Neural progenitor cell (in vitro differentiated cells): ENCODE data around the gene GPR107. TPM values are rescaled to one million over a fixed set of nuclear protein-coding genes. Genes with fewer than 3 reads are reported as not detected.

Source experiments
- DNase-seq: peaks from one replicate; pipeline ENCODE4 v3.0.0-alpha.2; 2016; ENCODE audit warnings: low spot score
- H2AFZ ChIP-seq: fragments of 200-600 bp; sonication (generic); replicated peaks from 2 replicates; pipeline ENCODE4 v1.6.1; 2016; ENCODE audit warnings: antibody characterized with exemption
- H3F3A ChIP-seq: fragments of 200-600 bp; sonication (generic); 2 replicates; pipeline ENCODE4 v1.6.1; 2016; ENCODE audit warnings: antibody characterized with exemption, low read depth
- H3K27ac ChIP-seq: fragments of 200-600 bp; sonication (generic); 2 replicates; pipeline ENCODE4 v1.5.1; 2016; ENCODE audit warnings: mild to moderate bottlenecking
- H3K27me3 ChIP-seq: fragments of 200-600 bp; sonication (generic); 2 replicates; pipeline ENCODE4 v1.6.1; 2016; ENCODE audit warnings: mild to moderate bottlenecking, moderate library complexity
- H3K36me3 ChIP-seq: fragments of 200-600 bp; sonication (generic); 2 replicates; pipeline ENCODE4 v1.5.1; 2016
- H3K4me1 ChIP-seq: fragments of 200-600 bp; sonication (generic); 2 replicates; pipeline ENCODE4 v1.6.1; 2016; ENCODE audit warnings: mixed run types
- H3K4me2 ChIP-seq: fragments of 200-600 bp; sonication (generic); 2 replicates; pipeline ENCODE4 v1.6.1; 2016
- H3K4me3 ChIP-seq: fragments of 200-600 bp; sonication (generic); 2 replicates; pipeline ENCODE4 v1.5.1; 2016
- H3K79me2 ChIP-seq: fragments of 200-600 bp; sonication (generic); 2 replicates; pipeline ENCODE4 v1.6.1; 2016; ENCODE audit warnings: low read depth
- H3K9ac ChIP-seq: fragments of 200-600 bp; sonication (generic); 2 replicates; pipeline ENCODE4 v1.6.1; 2016
- H3K9me3 ChIP-seq: fragments of 200-600 bp; sonication (generic); 2 replicates; pipeline ENCODE4 v1.5.1; 2016; ENCODE audit warnings: low read depth
- H4K20me1 ChIP-seq: fragments of 200-600 bp; sonication (generic); 2 replicates; pipeline ENCODE4 v1.6.1; 2016; ENCODE audit warnings: low read depth
- H3K27ac Mint-ChIP-seq: 3 replicates; pipeline ENCODE4 v1.8.0; 2021; ENCODE audit warnings: mixed read lengths
- H3K27me3 Mint-ChIP-seq: 2 replicates; pipeline ENCODE4 v1.8.0; 2022; ENCODE audit warnings: low read depth, mild to moderate bottlenecking, inconsistent platforms, moderate library complexity, mixed read lengths; ENCODE audit not compliant: insufficient read depth
- H3K36me3 Mint-ChIP-seq: 3 replicates; pipeline ENCODE4 v1.8.0; 2021; ENCODE audit warnings: mixed read lengths
- H3K4me1 Mint-ChIP-seq: 3 replicates; pipeline ENCODE4 v1.8.0; 2021; ENCODE audit warnings: mixed read lengths
- H3K4me3 Mint-ChIP-seq: 3 replicates; pipeline ENCODE4 v1.8.0; 2021; ENCODE audit warnings: mild to moderate bottlenecking, moderate library complexity, mixed read lengths
- H3K9me3 Mint-ChIP-seq: 3 replicates; pipeline ENCODE4 v1.8.0; 2020; ENCODE audit warnings: mixed read lengths
- EZH2 ChIP-seq: fragments of 200-600 bp; sonication (generic); IDR thresholded peaks from 2 replicates; pipeline ENCODE4 v1.6.1; 2017; ENCODE audit warnings: antibody characterized with exemption, mild to moderate bottlenecking, moderate library complexity
- EZH2phosphoT487 ChIP-seq: fragments of 200-600 bp; sonication (generic); IDR thresholded peaks from 2 replicates; pipeline ENCODE4 v1.6.1; 2017; ENCODE audit warnings: antibody characterized with exemption
- small RNA-seq: library from RNA; depleted of rRNA; stranded (forward); fragments of <200 nt; gene quantifications from one replicate; pipeline ENCODE3, GENCODE V24; 2015
- total RNA-seq: library from RNA; depleted of rRNA; stranded (reverse); fragments of >200 nt; gene quantifications from 2 replicates; pipeline ENCODE4 v1.2.3, GENCODE V29; 2015; ENCODE audit warnings: low replicate concordance
- TF ChIP-seq, protein P1 (sequence below): fragments of 200-600 bp; sonication (generic); IDR thresholded peaks from 2 replicates; pipeline ENCODE4 v1.5.1; 2017; ENCODE audit warnings: antibody characterized with exemption, mild to moderate bottlenecking

The GPR107 gene
- total RNA-seq, 1 donor from 2014 or later, result 33.8 TPM

- Histone ChIP-seq H3K27ac (no peak overlapping the region), H3K9ac (no peak overlapping the region), H3K36me3 (no peaks in the 10 kb centered on the region), H3K27me3 (no peaks in the 10 kb centered on the region), H3F3A (peaks cover 22% of the 10 kb centered on the region), H4K20me1 (peaks cover 46% of the 10 kb centered on the region), H3K79me2 (peaks cover 53% of the 10 kb centered on the region), H3K4me3 (no peak overlapping the region), H3K4me2 (peak overlapping the region; percentile 67), H3K4me1 (peaks cover 40% of the 10 kb centered on the region), H2AFZ (no peak overlapping the region), H3K9me3 (no peaks in the 10 kb centered on the region)
- Mint-ChIP-seq H3K36me3 (no peaks in the 10 kb centered on the region), H3K4me3 (peak overlapping the region; percentile 78), H3K27ac (peak overlapping the region; percentile 97), H3K4me1 (peaks cover 55% of the 10 kb centered on the region), H3K9me3 (no peaks in the 10 kb centered on the region), H3K27me3 (peaks cover 11% of the 10 kb centered on the region)
- TF ChIP-seq EZH2 (no peak), EZH2phosphoT487 (no peak)
- TF ChIP-seq, protein P1, sequence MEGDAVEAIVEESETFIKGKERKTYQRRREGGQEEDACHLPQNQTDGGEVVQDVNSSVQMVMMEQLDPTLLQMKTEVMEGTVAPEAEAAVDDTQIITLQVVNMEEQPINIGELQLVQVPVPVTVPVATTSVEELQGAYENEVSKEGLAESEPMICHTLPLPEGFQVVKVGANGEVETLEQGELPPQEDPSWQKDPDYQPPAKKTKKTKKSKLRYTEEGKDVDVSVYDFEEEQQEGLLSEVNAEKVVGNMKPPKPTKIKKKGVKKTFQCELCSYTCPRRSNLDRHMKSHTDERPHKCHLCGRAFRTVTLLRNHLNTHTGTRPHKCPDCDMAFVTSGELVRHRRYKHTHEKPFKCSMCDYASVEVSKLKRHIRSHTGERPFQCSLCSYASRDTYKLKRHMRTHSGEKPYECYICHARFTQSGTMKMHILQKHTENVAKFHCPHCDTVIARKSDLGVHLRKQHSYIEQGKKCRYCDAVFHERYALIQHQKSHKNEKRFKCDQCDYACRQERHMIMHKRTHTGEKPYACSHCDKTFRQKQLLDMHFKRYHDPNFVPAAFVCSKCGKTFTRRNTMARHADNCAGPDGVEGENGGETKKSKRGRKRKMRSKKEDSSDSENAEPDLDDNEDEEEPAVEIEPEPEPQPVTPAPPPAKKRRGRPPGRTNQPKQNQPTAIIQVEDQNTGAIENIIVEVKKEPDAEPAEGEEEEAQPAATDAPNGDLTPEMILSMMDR, result no peak
- peak; percentile 61 for DNase-seq
Measured at GRCh38 chr9:130186839-130187522, 133.3 kb downstream of the GPR107 start.

DNA sequence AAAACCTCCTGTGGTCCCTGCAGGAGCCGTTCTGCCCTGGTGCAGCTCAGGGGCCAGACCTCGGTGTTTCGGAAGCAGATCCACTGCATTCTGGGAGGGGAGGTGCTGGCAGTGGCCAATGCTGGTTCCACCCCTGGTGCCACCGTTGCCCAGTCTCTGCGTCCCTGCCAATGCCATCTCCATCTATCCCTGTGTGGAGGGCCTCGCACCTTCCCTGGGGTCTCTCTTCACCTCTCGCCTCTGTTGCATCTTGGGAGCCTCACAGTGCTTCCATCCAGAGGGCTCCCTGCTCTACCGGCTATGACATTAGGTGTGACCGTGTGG lies 133.8 kb downstream of the GPR107 start:
- Mint-ChIP-seq H3K27me3 (peaks cover 11% of the 10 kb centered on the region), H3K4me3 (peak overlapping the region; percentile 35), H3K4me1 (peaks cover 60% of the 10 kb centered on the region), H3K36me3 (no peaks in the 10 kb centered on the region), H3K27ac (peak overlapping the region; percentile 62), H3K9me3 (no peaks in the 10 kb centered on the region)
- TF ChIP-seq EZH2, result no peak
- TF ChIP-seq EZH2phosphoT487, result no peak
- TF ChIP-seq, protein P1, result no peak
- no peak overlapping the region for H3K27ac ChIP-seq
- H3K79me2 ChIP-seq, result peaks cover 53% of the 10 kb centered on the region
- peaks cover 22% of the 10 kb centered on the region for H3F3A ChIP-seq
- no peak for DNase-seq
- no peak overlapping the region for H2AFZ ChIP-seq
- no peak overlapping the region for H3K9ac ChIP-seq
- H3K4me2 ChIP-seq, result peak overlapping the region; percentile 67
- H3K4me3 ChIP-seq, result no peak overlapping the region
- no peaks in the 10 kb centered on the region for H3K27me3 ChIP-seq
- peaks cover 41% of the 10 kb centered on the region for H3K4me1 ChIP-seq
- H3K9me3 ChIP-seq, result no peaks in the 10 kb centered on the region
- peaks cover 41% of the 10 kb centered on the region for H4K20me1 ChIP-seq
- H3K36me3 ChIP-seq, result no peaks in the 10 kb centered on the region

- DNase-seq, result no peak
- no peaks in the 10 kb centered on the region for H3K36me3 ChIP-seq
- no peak overlapping the region for H3K9ac ChIP-seq
- no peak overlapping the region for H2AFZ ChIP-seq
- Mint-ChIP-seq H3K4me1 (peaks cover 58% of the 10 kb centered on the region), H3K27ac (no peak overlapping the region), H3K27me3 (peaks cover 13% of the 10 kb centered on the region), H3K4me3 (no peak overlapping the region), H3K9me3 (no peaks in the 10 kb centered on the region), H3K36me3 (no peaks in the 10 kb centered on the region)
- no peak overlapping the region for H3K4me3 ChIP-seq
- H3K4me1 ChIP-seq, result peaks cover 44% of the 10 kb centered on the region
- H4K20me1 ChIP-seq, result peaks cover 36% of the 10 kb centered on the region
- H3F3A ChIP-seq, result peaks cover 22% of the 10 kb centered on the region
- no peaks in the 10 kb centered on the region for H3K27me3 ChIP-seq
- H3K9me3 ChIP-seq, result no peaks in the 10 kb centered on the region
- H3K79me2 ChIP-seq, result peaks cover 58% of the 10 kb centered on the region
- H3K27ac ChIP-seq, result no peak overlapping the region
- TF ChIP-seq EZH2phosphoT487 (no peak), EZH2 (no peak)
- TF ChIP-seq, protein P1, result no peak
- H3K4me2 ChIP-seq, result no peak overlapping the region
Measured at GRCh38 chr9:130188860-130189481, 135.3 kb downstream of the GPR107 start.

Small RNAs within 50 kb of the gene (small RNA-seq; reads per million reads assigned to genes)
- gene RF00019, result not detected

Other genes with a start within 250 kb of the GPR107 start
- 39.6 and 42.4 TPM in 2 replicates for gene TOR1A, start 229.8 kb upstream of the GPR107 start, total RNA-seq
- gene C9orf78, start 218.6 kb upstream of the GPR107 start, total RNA-seq, result 40.9 and 42.2 TPM in 2 replicates
- 10.8 and 25.2 TPM in 2 replicates for gene USP20, start 218.4 kb upstream of the GPR107 start, total RNA-seq
- gene FNBP1, start 10.7 kb upstream of the GPR107 start, total RNA-seq, result 24.3 and 34.9 TPM in 2 replicates
- 16.0 and 28.5 TPM in 2 replicates for gene NCS1, start 118.5 kb downstream of the GPR107 start, total RNA-seq
- 0.15 and 0.40 TPM in 2 replicates for gene HMCN2, start 211.9 kb downstream of the GPR107 start, total RNA-seq